Fibroblast of mammary gland (primary cell): ENCODE results near the gene TAF11L9.
"Not testable (repeated sequence)": the region's sequence is repeated elsewhere in the genome, so short reads cannot be mapped to it uniquely, and the experiment has no call there.

Source experiments
- DNase-seq: peaks from one replicate; pipeline ENCODE4 v3.0.0-alpha.2; 2010; ENCODE audit warnings: low read depth
- H3K4me3 ChIP-seq: 2 replicates; pipeline ENCODE4 v1.5.1; 2011; ENCODE audit warnings: low read depth, mild to moderate bottlenecking, low read length, moderate library complexity; ENCODE audit not compliant: control insufficient read depth
- TF ChIP-seq, protein P1 (sequence below): conservative IDR thresholded peaks from 2 replicates; pipeline ENCODE4 v1.5.1; 2011; ENCODE audit warnings: low read depth, low read length, inconsistent platforms; ENCODE audit not compliant: control insufficient read depth, insufficient read depth

Gene TAF11L9

DNA sequence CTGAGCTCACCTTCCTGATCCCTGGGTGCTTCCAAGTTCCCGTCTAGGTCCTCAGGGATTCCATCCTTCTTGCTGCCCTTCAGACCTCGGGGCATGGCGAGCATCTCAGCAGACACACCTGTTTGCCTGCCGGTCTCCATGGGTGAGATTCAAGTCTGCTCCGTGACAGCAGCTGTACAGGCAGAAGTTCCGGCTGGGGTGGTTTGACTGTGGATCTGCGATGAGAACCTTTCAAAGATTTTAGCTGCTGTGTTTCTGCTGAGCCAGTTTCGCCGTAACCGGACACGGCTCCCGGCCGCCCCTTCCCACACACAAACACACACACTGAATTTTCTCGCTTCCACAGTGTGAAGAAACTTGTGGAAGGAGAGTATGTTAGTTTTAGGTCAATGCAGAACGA is at the start of gene TAF11L9:
TSS of gene TAF11L9 (minus strand) at position 140 of the 400 bp plus-strand sequence.
- DNase-seq, H3K4me3 ChIP-seq: not testable (repeated sequence)

DNA sequence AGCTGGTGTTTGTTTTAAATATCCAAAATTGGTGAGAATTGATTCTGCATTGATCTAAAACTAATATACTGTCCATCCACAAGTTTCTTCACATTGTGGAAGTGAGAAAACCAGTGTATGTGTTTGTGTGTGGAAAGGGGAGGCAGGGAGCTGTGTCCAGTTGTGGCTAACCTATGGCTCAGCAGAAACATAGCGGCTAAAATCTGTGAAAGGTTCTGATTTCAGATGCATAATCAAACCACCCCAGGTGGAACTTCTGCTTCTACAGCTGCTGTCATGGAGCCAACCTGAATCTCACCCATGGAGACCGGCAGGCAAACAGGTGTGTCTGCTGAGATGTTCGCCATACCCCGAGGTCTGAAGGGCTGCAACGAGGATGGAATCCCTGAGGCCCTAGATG is 40.0 kb upstream of the TAF11L9 start, which contains the start of gene TAF11L14:
TSS of gene TAF11L14 (plus strand) at position 301 of the 400 bp plus-strand sequence.
- no peak for DNase-seq
- TF ChIP-seq, protein P1, sequence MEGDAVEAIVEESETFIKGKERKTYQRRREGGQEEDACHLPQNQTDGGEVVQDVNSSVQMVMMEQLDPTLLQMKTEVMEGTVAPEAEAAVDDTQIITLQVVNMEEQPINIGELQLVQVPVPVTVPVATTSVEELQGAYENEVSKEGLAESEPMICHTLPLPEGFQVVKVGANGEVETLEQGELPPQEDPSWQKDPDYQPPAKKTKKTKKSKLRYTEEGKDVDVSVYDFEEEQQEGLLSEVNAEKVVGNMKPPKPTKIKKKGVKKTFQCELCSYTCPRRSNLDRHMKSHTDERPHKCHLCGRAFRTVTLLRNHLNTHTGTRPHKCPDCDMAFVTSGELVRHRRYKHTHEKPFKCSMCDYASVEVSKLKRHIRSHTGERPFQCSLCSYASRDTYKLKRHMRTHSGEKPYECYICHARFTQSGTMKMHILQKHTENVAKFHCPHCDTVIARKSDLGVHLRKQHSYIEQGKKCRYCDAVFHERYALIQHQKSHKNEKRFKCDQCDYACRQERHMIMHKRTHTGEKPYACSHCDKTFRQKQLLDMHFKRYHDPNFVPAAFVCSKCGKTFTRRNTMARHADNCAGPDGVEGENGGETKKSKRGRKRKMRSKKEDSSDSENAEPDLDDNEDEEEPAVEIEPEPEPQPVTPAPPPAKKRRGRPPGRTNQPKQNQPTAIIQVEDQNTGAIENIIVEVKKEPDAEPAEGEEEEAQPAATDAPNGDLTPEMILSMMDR = no peak
- H3K4me3 ChIP-seq = no peak within 1 kb of the TSS

DNA sequence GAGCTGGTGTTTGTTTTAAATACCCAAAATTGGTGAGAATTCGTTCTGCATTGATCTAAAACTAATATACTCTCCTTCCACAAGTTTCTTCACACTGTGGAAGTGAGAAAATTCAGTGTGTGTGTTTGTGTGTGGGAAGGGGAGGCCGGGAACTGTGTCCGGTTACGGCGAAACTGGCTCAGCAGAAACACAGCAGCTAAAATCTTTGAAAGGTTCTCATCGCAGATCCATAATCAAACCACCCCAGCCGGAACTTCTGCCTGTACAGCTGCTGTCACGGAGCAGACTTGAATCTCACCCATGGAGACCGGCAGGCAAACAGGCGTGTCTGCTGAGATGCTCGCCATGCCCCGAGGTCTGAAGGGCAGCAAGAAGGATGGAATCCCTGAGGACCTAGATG is 37.6 kb upstream of the TAF11L9 start, which contains the start of gene TAF11L13:
TSS of gene TAF11L13 (plus strand) at position 301 of the 400 bp plus-strand sequence.
- H3K4me3 ChIP-seq, DNase-seq: not testable (repeated sequence)

DNA sequence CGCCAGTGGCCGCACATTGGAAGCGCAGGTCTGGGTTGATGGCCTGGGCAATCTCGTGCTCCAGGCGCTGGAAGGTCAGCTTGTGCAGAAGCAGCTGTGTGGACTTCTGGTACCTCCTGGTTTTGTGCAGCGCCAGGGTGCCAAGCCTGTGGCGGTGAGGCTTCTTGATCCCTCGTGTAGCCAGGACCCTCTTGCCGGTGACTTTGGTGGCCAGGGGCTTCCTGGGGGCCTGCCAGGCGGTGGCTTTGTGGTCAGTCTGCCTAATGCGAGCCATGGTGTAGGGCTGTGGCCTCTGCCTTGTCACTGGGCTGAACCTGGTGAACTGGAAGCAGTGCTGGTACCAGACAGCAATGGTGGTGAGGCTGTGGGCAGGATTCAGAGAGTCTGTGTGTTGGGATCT is 31.5 kb upstream of the TAF11L9 start:
- no peak for DNase-seq
- TF ChIP-seq, protein P1 = no peak
- H3K4me3 ChIP-seq = no peak overlapping the region

DNA sequence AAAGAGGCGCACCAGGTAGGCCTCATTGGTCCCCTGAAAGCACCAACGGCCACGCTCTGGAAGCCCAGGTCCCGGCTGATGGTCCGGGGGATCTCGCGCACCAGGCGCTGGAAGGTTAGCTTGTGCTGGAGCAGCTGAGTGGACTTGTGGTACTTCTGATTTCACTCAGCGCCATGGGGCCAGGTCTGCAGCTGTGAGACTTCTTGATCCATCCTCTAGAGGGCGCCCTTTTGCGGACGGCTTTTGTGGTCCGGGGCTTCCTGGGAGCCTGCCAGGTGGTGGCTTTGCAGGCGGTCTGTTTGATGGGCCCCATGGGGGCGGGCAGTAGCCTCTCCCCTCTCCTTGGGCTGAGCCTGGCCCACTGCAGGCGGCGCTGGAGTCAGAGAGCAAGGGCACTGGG is 26.4 kb upstream of the TAF11L9 start:
- no peak for DNase-seq
- no peak overlapping the region for H3K4me3 ChIP-seq
- TF ChIP-seq, protein P1 = no peak

DNA sequence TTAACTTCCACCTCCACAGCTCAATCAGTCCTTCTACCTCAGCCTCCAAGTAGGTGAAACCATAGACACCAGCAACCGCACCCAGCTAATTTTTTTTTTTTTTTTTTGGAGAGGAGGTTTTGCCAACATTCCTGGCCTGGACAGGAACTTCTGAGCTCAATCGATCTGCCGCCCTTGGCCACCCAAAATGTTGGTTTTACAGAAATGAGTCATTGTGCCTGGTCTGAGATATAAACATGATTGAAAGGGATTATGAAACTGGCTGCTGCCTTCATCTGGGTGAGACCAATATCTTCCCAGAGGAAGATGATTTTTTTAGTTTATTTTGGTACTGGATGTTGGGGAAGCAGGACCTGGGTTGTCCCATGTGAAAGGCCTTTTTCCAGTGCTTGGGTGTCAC is 25.2 kb upstream of the TAF11L9 start:
- TF ChIP-seq, protein P1 = no peak
- DNase-seq = no peak

DNA sequence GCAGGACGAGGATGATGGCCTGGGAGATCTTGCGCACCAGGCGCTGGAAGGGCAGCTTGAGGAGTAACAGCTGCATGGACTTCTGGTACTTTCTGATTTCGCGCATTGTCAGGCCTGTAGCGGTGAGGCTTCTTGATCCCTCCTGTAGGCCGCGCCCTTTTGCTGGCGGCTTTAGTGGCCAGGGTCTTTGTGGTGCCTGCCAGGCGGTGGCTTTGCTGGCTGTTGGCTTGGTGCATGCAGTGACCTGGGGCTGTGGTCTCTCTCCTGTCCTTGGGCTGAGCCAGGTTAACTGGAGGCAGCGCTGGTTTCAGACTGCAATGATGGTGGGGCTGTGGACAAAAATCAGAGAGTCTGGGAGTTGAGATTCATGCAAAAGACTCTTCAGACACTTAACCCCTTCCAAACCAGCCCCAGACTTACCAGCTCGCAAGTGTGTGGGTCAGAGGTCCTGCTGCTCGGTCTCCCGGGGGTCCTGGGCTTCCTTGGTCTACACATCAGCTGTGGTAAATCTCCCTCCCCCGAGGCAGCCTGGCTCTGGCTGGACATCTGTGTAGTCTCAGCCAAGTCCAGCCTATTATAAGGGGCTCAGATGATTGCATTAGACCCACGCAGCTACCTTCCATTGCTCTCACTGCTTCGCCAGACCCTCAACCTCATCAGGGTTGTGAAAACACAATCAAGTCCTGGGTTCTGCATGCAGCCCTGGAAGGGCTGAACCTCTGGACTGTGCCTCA is 20.8 kb upstream of the TAF11L9 start:
- TF ChIP-seq, protein P1 = no peak
- no peak overlapping the region for H3K4me3 ChIP-seq

More for the DNA sequence above, 25.2 kb upstream of the TAF11L9 start:
- H3K4me3 ChIP-seq = no peak overlapping the region

DNA sequence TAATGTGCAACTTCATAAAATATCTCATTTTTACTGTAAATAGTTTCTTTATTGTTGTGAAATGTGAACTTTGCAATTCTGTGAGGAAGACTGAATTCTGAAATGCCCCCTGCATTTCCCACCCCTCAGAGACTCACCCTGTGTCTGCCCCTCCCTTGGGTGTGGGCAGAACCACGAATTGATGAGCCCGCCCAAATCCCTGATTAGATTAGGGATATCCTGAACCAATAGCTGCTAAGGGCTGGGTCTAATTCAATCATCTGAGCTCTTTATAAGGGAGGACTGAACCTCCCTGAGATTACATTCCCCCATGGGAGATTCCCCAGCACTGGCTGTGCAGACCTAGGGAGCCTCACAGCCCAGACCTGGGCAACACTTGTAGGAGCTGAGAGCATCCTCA is 15.9 kb upstream of the TAF11L9 start, which contains the start of gene TAF11L12:
TSS of gene TAF11L12 (plus strand) at position 301 of the 400 bp plus-strand sequence.
- not testable (repeated sequence) for H3K4me3 ChIP-seq, DNase-seq

More for the DNA sequence above, 20.8 kb upstream of the TAF11L9 start:
- DNase-seq = no peak

DNA sequence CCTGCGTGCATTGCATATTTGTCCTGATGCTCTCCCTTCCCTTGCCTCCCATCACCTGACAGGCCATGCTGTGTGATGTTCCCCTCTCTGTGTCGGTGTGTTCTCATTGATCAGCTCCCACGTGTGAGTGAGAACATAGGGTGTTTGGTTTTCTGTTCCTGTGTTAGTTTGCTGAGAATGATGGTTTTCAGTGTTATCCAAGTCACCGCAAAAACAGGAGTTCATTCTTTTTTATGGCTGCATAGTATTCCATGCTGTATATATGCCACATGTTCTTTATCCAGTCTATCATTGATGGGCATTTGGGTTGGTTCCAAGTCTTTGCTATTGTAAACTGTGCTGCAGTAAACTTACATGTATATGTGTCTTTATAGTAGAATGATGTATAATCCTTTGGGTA is 13.3 kb upstream of the TAF11L9 start:
- not testable (repeated sequence) for H3K4me3 ChIP-seq, DNase-seq
